Suprapubic skin (tissue), 4 donors: ENCODE results near the gene LCORL. TPM values are rescaled to one million over a fixed set of nuclear protein-coding genes. Genes with fewer than 3 reads are reported as not detected.

Experiments used
- DNase-seq, 2 donors: peaks; one replicate each; pipeline ENCODE4 v3.0.0-alpha.2; 2019; ENCODE audit warnings: low spot score in 2 of 2
- H3K27ac ChIP-seq: fragments of 200-600 bp; sonication (generic); one replicate; pipeline ENCODE4 v1.5.1; 2019
- H3K27me3 ChIP-seq: fragments of 200-600 bp; sonication (generic); one replicate; pipeline ENCODE4 v1.5.1; 2019
- H3K36me3 ChIP-seq: fragments of 200-600 bp; sonication (generic); one replicate; pipeline ENCODE4 v1.5.1; 2019
- H3K4me1 ChIP-seq: fragments of 200-600 bp; sonication (generic); one replicate; pipeline ENCODE4 v1.5.1; 2019
- H3K4me3 ChIP-seq: fragments of 200-600 bp; sonication (generic); one replicate; pipeline ENCODE4 v1.5.1; 2019; ENCODE audit warnings: mild to moderate bottlenecking
- H3K9me3 ChIP-seq: fragments of 200-600 bp; sonication (generic); one replicate; pipeline ENCODE4 v1.5.1; 2019
- EP300 ChIP-seq: sonication (generic); formaldehyde crosslinking; IDR thresholded peaks from one replicate; pipeline ENCODE4 v1.6.1; 2017; ENCODE audit warnings: antibody characterized with exemption
- POLR2A ChIP-seq, 2 donors: fragments of 450-650 bp; IDR thresholded peaks; one replicate each; pipeline ENCODE4 v1.6.1; 2017; ENCODE audit warnings: antibody characterized with exemption in 2 of 2, mild to moderate bottlenecking in 2 of 2, moderate library complexity in 2 of 2
- POLR2AphosphoS5 ChIP-seq, 3 donors: sonication (generic); formaldehyde crosslinking; IDR thresholded peaks; one replicate each; pipeline ENCODE4 v1.6.1; 2017; ENCODE audit warnings: antibody characterized with exemption in 3 of 3
- WGBS: methylation state at CpG from one replicate; pipeline ENCODE4 v1.1.5; 2018; 5-methylcytosine and 5-hydroxymethylcytosine counted together
- total RNA-seq, 4 donors: library from RNA; depleted of rRNA; stranded (reverse); fragments of >200 nt; gene quantifications; one replicate each; pipeline ENCODE4 v1.1.0, GENCODE V29; 2016
- TF ChIP-seq, protein P1 (sequence below), 2 donors: fragments of 200-600 bp in 1 of 2; fragments of 450-650 bp in 1 of 2; sonication (generic) in 1 of 2; IDR thresholded peaks; one replicate each; pipeline ENCODE4 v1.5.1; 2016 to 2019; ENCODE audit warnings: antibody characterized with exemption in 2 of 2, mild to moderate bottlenecking in 1 of 2, moderate library complexity in 1 of 2

LCORL gene
- total RNA-seq, 4 donors from 2014 or later: 14.9 to 26.4 (median 19.6) TPM

DNA sequence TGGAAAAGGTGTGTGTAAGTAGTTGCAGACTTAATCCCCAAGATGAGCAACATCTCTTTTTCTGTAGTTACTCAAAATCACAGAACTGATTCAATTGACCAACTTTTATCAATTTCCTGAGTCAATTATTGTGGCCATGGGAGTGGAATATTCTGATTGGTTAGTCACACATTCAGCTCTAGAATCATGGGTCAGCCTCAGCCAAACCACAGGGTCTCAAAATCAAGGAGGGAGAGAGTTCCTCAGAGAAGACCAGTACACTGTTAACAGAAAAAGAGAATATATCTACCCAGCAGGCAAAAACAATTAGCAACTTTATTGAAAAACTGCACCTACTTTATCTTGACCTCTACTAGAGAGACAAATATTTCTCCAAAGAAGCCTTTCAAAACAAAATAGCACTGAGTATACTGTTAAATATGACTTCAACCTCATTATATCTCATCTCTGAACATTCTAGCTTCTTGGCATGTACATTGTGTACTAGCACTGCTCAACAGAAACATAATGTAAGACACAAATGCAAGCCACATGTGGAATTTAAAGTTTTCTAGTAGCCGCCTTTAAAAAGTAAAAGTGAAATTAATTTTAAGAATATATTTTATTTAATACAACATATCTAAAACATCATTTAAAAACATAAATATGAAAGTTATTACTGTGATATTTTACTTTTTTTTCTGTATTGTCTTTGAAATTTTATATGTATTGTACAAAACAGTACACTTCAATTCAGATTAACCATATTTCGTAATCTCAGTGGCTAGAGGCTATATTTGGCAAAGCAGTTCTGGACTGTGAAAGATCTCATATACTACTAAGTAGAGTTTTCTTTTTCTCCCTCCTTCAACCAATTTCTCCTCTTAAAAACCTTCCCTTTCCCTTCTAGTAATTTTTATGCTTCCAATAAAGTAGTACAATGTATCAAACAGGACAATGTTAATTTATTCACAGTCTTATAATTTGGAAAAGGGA, 11.8 kb upstream of the LCORL start:
- H3K4me3 ChIP-seq: no peak overlapping the region
- WGBS: 64% methylated on average over 2 of the region's 2 CpGs
- H3K36me3 ChIP-seq: no peaks in the 10 kb centered on the region
- H3K9me3 ChIP-seq: no peaks in the 10 kb centered on the region
- peak overlapping the region; percentile 5 for H3K27ac ChIP-seq
- peaks cover 7% of the 10 kb centered on the region for H3K4me1 ChIP-seq
- no peak for DNase-seq
- TF ChIP-seq POLR2AphosphoS5 (IDR thresholded peaks at IDR 0.05) (no peak), EP300 (no peak), POLR2A (IDR thresholded peaks at IDR 0.05) (no peak)
- TF ChIP-seq, protein P1, sequence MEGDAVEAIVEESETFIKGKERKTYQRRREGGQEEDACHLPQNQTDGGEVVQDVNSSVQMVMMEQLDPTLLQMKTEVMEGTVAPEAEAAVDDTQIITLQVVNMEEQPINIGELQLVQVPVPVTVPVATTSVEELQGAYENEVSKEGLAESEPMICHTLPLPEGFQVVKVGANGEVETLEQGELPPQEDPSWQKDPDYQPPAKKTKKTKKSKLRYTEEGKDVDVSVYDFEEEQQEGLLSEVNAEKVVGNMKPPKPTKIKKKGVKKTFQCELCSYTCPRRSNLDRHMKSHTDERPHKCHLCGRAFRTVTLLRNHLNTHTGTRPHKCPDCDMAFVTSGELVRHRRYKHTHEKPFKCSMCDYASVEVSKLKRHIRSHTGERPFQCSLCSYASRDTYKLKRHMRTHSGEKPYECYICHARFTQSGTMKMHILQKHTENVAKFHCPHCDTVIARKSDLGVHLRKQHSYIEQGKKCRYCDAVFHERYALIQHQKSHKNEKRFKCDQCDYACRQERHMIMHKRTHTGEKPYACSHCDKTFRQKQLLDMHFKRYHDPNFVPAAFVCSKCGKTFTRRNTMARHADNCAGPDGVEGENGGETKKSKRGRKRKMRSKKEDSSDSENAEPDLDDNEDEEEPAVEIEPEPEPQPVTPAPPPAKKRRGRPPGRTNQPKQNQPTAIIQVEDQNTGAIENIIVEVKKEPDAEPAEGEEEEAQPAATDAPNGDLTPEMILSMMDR (IDR thresholded peaks at IDR 0.05): no peak
- H3K27me3 ChIP-seq: no peaks in the 10 kb centered on the region

DNA sequence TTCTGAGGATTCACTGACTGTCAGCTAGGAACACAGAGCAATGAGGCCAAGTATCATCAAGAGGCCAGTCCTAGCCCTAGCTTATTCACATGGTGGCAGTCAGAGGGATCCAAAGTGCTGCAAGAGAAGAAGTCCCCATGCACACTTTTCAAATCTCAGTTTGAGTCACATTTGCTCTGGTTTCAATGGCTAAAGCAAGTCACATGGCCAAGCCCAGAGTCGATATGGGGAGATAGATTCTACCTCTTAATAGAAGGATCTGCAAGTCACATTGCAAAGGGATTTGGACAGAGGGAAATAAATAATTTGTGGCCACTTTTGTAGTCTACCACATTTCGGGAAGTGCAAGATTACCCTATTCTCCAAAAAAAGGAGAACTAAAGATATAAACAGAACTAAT, 3.7 kb upstream of the LCORL start:
- H3K27ac ChIP-seq: no peak overlapping the region
- DNase-seq: no peak
- H3K4me3 ChIP-seq: no peak overlapping the region
- H3K4me1 ChIP-seq: peaks cover 9% of the 10 kb centered on the region
- TF ChIP-seq POLR2A (IDR thresholded peaks at IDR 0.05): no peak
- TF ChIP-seq, protein P1 (IDR thresholded peaks at IDR 0.05): no peak
- no peak for TF ChIP-seq POLR2AphosphoS5 (IDR thresholded peaks at IDR 0.05)
- no peak for TF ChIP-seq EP300
- H3K9me3 ChIP-seq: no peaks in the 10 kb centered on the region
- H3K36me3 ChIP-seq: no peaks in the 10 kb centered on the region
- H3K27me3 ChIP-seq: no peaks in the 10 kb centered on the region
- WGBS: 91% methylated on average over 2 of the region's 2 CpGs

DNA sequence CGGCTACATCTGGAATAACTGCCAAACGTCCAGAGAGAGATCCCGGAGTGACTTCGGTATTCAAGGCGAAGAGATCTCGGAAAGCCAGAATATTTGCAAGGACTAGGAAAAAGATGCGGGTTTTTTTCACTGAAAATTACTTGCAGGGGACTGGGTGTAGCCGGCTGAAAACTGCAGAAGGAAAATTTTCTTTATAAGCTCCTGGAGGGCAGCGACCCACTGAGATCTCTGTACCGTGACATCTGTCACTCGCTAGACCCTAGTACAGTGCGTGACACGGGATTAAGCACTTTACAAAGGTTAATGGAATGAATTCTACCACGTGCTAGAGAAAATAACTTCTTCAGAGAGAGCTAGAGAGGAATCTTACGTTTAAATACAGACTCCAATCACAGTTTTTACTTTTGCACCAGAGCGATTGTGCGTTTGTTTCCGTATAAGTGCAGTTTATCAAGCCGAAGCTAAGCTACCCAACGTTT, 1.1 kb upstream of the LCORL start:
- TF ChIP-seq EP300 (no peak), POLR2AphosphoS5 (IDR thresholded peaks at IDR 0.05) (no peak), POLR2A (IDR thresholded peaks at IDR 0.05) (no peak)
- TF ChIP-seq, protein P1 (IDR thresholded peaks at IDR 0.05): no peak
- Histone ChIP-seq H3K27ac (peak overlapping the region; percentile 95), H3K36me3 (no peaks in the 10 kb centered on the region), H3K27me3 (no peaks in the 10 kb centered on the region), H3K4me1 (peaks cover 20% of the 10 kb centered on the region), H3K4me3 (peak overlapping the region; percentile 93), H3K9me3 (no peaks in the 10 kb centered on the region)
- 2% methylated on average over 20 of the region's 20 CpGs for WGBS
- no peak for DNase-seq

DNA sequence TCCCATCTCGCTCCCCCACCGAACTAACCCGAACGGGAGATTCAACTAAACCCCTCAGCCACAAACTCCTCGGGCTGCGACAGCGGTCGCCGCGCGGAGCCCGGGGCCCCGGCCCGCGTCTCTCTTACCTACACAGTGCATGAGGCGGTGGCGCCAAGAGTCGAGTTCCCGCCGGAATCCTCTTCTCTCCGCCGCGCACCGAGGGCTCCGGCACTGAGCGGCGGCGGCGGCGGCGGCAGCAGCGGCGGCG, 160 bp downstream of the LCORL start:
- peak overlapping the region; percentile 93 for H3K4me3 ChIP-seq
- no peaks in the 10 kb centered on the region for H3K27me3 ChIP-seq
- TF ChIP-seq POLR2A (IDR thresholded peaks at IDR 0.05): no peak
- TF ChIP-seq, protein P1 (IDR thresholded peaks at IDR 0.05): no peak
- TF ChIP-seq EP300: no peak
- no peak for TF ChIP-seq POLR2AphosphoS5 (IDR thresholded peaks at IDR 0.05)
- H3K27ac ChIP-seq: peak overlapping the region; percentile 95
- no peaks in the 10 kb centered on the region for H3K9me3 ChIP-seq
- DNase-seq: no peak
- H3K4me1 ChIP-seq: peaks cover 20% of the 10 kb centered on the region
- H3K36me3 ChIP-seq: no peaks in the 10 kb centered on the region
- 0% methylated on average over 13 of the region's 34 CpGs for WGBS

DNA sequence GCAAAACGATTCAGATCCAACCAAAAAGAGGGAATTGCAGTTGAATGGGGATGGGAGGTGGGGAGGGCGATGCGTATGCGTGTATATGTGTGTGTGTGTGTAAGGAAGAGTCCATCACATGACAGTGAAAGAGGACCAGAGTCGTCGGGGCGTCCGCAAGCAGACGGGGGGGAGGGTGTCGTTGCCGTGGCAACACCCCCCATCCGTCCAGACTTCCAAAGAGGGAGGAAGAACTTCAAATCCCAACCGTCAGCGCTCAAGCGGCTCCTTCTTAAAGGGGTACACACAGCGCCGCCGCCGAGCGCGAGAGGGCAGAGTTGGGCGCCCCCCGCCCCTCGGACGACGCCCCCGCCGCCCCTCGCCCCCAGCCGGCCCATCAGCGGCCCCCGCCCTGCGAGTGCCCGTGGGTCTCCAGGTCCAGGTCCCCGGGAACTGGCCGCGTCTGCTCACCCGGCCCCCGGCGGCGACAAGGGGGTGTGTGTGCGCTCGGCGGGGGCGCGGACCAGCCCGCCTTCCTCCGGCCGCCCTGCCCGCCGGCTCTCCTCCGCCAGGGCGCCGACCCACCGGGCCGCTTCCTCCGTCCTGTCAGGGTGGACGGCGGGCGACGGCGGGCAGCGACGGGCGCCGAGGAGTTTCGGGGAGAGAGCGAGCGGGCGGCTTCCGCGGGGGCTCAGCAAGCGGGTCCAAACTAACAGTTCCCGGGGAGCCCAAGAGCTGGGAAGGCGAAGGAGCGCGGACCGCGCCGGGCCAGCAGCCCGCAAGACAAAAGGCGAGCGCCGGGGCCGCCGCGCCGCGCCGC, 685 bp downstream of the LCORL start:
- no peaks in the 10 kb centered on the region for H3K9me3 ChIP-seq
- no peaks in the 10 kb centered on the region for H3K36me3 ChIP-seq
- peak; percentile 82 to 86 for DNase-seq
- TF ChIP-seq EP300 (no peak), POLR2AphosphoS5 (IDR thresholded peaks at IDR 0.05) (no peak), POLR2A (IDR thresholded peaks at IDR 0.05) (no peak)
- TF ChIP-seq, protein P1 (IDR thresholded peaks at IDR 0.05): no peak
- under 1% methylated on average over 21 of the region's 90 CpGs for WGBS
- no peaks in the 10 kb centered on the region for H3K27me3 ChIP-seq
- peak overlapping the region; percentile 93 for H3K4me3 ChIP-seq
- H3K4me1 ChIP-seq: peaks cover 20% of the 10 kb centered on the region
- H3K27ac ChIP-seq: peak overlapping the region; percentile 95
